Measurements from ENCODE around the gene COP1. TPM values are rescaled to one million over a fixed set of nuclear protein-coding genes. Genes with fewer than 3 reads are reported as not detected.

COP1 gene
- total RNA-seq, 2 experiments from 2014 or later, result 33.8 to 36.9 TPM

- no peaks in the 10 kb centered on the region for H3K27me3 Mint-ChIP-seq
- no peak overlapping the region for H3K4me3 Mint-ChIP-seq
- ChIA-PET POLR2A (no interaction called here), CTCF (no interaction called here)
- TF ChIP-seq, protein P1, sequence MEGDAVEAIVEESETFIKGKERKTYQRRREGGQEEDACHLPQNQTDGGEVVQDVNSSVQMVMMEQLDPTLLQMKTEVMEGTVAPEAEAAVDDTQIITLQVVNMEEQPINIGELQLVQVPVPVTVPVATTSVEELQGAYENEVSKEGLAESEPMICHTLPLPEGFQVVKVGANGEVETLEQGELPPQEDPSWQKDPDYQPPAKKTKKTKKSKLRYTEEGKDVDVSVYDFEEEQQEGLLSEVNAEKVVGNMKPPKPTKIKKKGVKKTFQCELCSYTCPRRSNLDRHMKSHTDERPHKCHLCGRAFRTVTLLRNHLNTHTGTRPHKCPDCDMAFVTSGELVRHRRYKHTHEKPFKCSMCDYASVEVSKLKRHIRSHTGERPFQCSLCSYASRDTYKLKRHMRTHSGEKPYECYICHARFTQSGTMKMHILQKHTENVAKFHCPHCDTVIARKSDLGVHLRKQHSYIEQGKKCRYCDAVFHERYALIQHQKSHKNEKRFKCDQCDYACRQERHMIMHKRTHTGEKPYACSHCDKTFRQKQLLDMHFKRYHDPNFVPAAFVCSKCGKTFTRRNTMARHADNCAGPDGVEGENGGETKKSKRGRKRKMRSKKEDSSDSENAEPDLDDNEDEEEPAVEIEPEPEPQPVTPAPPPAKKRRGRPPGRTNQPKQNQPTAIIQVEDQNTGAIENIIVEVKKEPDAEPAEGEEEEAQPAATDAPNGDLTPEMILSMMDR (IDR thresholded peaks at IDR 0.05), result no peak
- peak overlapping the region; percentile 94 for H3K27ac Mint-ChIP-seq
- peaks cover 50% of the 10 kb centered on the region for H3K36me3 Mint-ChIP-seq (ENCODE audit: low read depth)
- H3K4me1 Mint-ChIP-seq (ENCODE audit: low read depth), result peaks cover 54% of the 10 kb centered on the region
- DNase-seq (no peak), ATAC-seq (peak; percentile 94)
- no peaks in the 10 kb centered on the region for H3K9me3 Mint-ChIP-seq
- intact Hi-C loops (cut with micrococcal nuclease), result no loop called here
Measured at GRCh38 chr1:176177764-176178163, 29.3 kb downstream of the COP1 start.

DNA sequence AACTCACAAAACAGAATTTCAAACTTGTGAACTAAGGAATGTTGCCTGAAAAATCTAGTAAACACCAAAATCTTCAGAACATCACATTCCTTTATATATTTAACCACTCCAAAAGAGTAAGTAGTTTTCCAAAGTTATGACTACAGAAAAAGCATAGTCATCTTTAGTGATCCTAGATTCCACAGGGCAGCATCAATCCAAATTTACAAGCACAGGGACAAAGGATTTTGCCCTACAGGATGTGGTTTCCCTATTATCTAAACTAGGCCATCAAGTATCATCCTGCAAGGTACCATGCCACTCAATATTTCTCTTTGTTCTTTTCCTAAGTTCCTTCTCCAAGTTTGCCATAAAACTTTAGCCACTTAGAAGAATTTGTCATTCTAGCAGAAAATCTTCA, 33.0 kb downstream of the COP1 start:
- H3K27ac Mint-ChIP-seq, result no peak overlapping the region
- intact Hi-C loops (cut with micrococcal nuclease), result no loop called here
- TF ChIP-seq, protein P1 (IDR thresholded peaks at IDR 0.05), result no peak
- no peaks in the 10 kb centered on the region for H3K27me3 Mint-ChIP-seq
- ATAC-seq, result no peak
- no peaks in the 10 kb centered on the region for H3K9me3 Mint-ChIP-seq
- no peak overlapping the region for H3K4me3 Mint-ChIP-seq
- POLR2A ChIA-PET, result interaction anchor here (0.8 kb wide), 1 partner anchor 32 kb away, joined by 3 read pairs; no protein-coding TSS in a partner anchor
- peaks cover 43% of the 10 kb centered on the region for H3K4me1 Mint-ChIP-seq (ENCODE audit: low read depth)
- no peak for DNase-seq
- H3K36me3 Mint-ChIP-seq (ENCODE audit: low read depth), result peaks cover 57% of the 10 kb centered on the region
- CTCF ChIA-PET, result no interaction called here

GRCh38 chr1:176172215-176172614, 34.9 kb downstream of the COP1 start:
- ChIA-PET CTCF (interaction anchor here (0.7 kb wide), 1 partner anchor 29 kb away, joined by 3 read pairs; no protein-coding TSS in a partner anchor), POLR2A (no interaction called here)
- intact Hi-C loops (cut with micrococcal nuclease), result no loop called here
- Mint-ChIP-seq H3K4me3 (no peak overlapping the region), H3K27ac (no peak overlapping the region), H3K27me3 (no peaks in the 10 kb centered on the region), H3K9me3 (no peaks in the 10 kb centered on the region), H3K4me1 (ENCODE audit: low read depth) (peaks cover 34% of the 10 kb centered on the region), H3K36me3 (ENCODE audit: low read depth) (peaks cover 56% of the 10 kb centered on the region)
- DNase-seq (no peak), ATAC-seq (no peak)
- TF ChIP-seq, protein P1 (IDR thresholded peaks at IDR 0.05), result no peak

DNA sequence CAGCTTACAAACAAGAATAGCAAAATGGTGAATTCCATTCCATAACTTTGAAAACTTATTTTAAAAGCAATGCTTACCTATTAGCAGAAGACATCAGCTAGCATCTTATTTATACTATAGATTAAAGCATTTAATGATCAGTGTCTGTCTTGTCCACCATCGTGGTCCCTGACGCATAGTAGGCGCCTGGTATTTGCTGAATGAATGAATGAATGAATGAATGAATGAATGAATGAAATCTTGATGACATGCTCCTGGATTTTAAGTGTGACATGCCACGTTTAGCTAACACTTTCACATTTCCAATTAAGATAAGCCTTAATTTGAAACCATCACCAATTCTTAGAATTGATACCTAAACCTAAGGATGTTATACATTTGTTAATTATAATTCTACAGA, 39.9 kb downstream of the COP1 start:
- Mint-ChIP-seq H3K36me3 (ENCODE audit: low read depth) (peaks cover 55% of the 10 kb centered on the region), H3K4me1 (ENCODE audit: low read depth) (peaks cover 37% of the 10 kb centered on the region), H3K27me3 (no peaks in the 10 kb centered on the region), H3K4me3 (no peak overlapping the region), H3K9me3 (no peaks in the 10 kb centered on the region), H3K27ac (no peak overlapping the region)
- intact Hi-C loops (cut with micrococcal nuclease), result no loop called here
- DNase-seq (no peak), ATAC-seq (no peak)
- POLR2A ChIA-PET, result interaction anchor here (1.2 kb wide), 1 partner anchor 39 kb away, joined by 5 read pairs; no protein-coding TSS in a partner anchor
- CTCF ChIA-PET, result no interaction called here
- TF ChIP-seq, protein P1 (IDR thresholded peaks at IDR 0.05), result no peak

DNA sequence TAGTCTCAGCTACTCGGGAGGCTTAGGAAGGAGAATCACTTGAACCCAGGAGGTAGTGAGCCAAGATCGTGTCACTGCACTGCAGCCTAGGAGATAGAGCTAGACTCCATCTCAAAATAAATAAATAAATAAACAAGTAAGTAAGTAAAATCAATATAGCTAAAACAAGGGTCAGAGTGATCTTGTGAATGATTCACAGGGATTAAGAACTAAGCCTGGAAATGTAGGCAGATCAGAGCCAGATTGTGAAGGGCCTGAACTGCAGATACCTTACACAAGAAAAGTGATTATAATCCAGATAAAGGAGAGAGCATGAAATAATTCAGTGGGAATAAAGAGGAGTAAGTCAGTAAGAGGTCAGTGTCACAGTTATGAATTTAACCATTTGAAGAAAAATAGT, 41.5 kb downstream of the COP1 start:
- ATAC-seq, result no peak
- no peak overlapping the region for H3K4me3 Mint-ChIP-seq
- no peak for DNase-seq
- H3K27me3 Mint-ChIP-seq, result no peaks in the 10 kb centered on the region
- POLR2A ChIA-PET, result no interaction called here
- no peaks in the 10 kb centered on the region for H3K9me3 Mint-ChIP-seq
- intact Hi-C loops (cut with micrococcal nuclease), result no loop called here
- peaks cover 58% of the 10 kb centered on the region for H3K36me3 Mint-ChIP-seq (ENCODE audit: low read depth)
- H3K4me1 Mint-ChIP-seq (ENCODE audit: low read depth), result peaks cover 50% of the 10 kb centered on the region
- H3K27ac Mint-ChIP-seq, result no peak overlapping the region
- TF ChIP-seq, protein P1 (IDR thresholded peaks at IDR 0.05), result no peak
- CTCF ChIA-PET, result no interaction called here

All from activated CD8-positive, alpha-beta T cell treated with anti-CD3 and anti-CD28 coated beads for 36 hours (primary cell).